Transverse colon (tissue), 4 donors: Measurements from ENCODE around the gene DUSP9. TPM values are rescaled to one million over a fixed set of nuclear protein-coding genes. Genes with fewer than 3 reads are reported as not detected.

Source experiments
- DNase-seq: peaks from one replicate; pipeline ENCODE4 v3.0.0-alpha.2; 2019
- H3K27ac ChIP-seq, 4 donors: fragments of 200-600 bp; sonication (generic); 2 replicates each; pipeline ENCODE4 v1.5.1; 2016 to 2018; ENCODE audit warnings: inconsistent platforms in 4 of 4
- H3K27me3 ChIP-seq: fragments of 200-600 bp; sonication (generic); 2 replicates; pipeline ENCODE4 v1.5.1; 2017; ENCODE audit warnings: inconsistent platforms
- H3K36me3 ChIP-seq, 4 donors: fragments of 200-600 bp; sonication (generic); 2 replicates each; pipeline ENCODE4 v1.5.1; 2017 to 2019; ENCODE audit warnings: inconsistent platforms in 4 of 4
- H3K4me1 ChIP-seq, 4 donors: fragments of 200-600 bp; sonication (generic); 2 replicates each; pipeline ENCODE4 v1.5.1; 2017 to 2020; ENCODE audit warnings: inconsistent platforms in 4 of 4
- H3K4me3 ChIP-seq, 4 donors: fragments of 200-600 bp; sonication (generic); 1 replicate in 1 of 4; 2 replicates in 3 of 4; pipeline versions ENCODE4 v1.5.1 to v1.6.1; 2017 to 2019; ENCODE audit warnings: inconsistent platforms in 4 of 4
- H3K9me3 ChIP-seq, 2 donors: fragments of 200-600 bp; sonication (generic); 2 replicates each; pipeline ENCODE4 v1.5.1; 2017 to 2019; ENCODE audit warnings: inconsistent platforms in 2 of 2
- CTCF ChIP-seq, 5 experiments: fragments of 200-600 bp in 3 of 5; fragments of 450-650 bp in 2 of 5; sonication (generic) in 3 of 5; IDR thresholded peaks; 1 replicate in 2 of 5; 2 replicates in 3 of 5; pipeline ENCODE4 v1.5.1; 2016 to 2017; ENCODE audit warnings: antibody characterized with exemption in 5 of 5, inconsistent platforms in 3 of 5, mild to moderate bottlenecking in 2 of 5, moderate library complexity in 1 of 5
- EP300 ChIP-seq: sonication (generic); formaldehyde crosslinking; IDR thresholded peaks from one replicate; pipeline ENCODE4 v1.6.1; 2017; ENCODE audit warnings: antibody characterized with exemption, low read depth
- POLR2A ChIP-seq: fragments of 450-650 bp; IDR thresholded peaks from one replicate; pipeline ENCODE4 v1.6.1; 2016; ENCODE audit warnings: antibody characterized with exemption, mild to moderate bottlenecking, moderate library complexity
- POLR2AphosphoS5 ChIP-seq, 3 donors: sonication (generic); formaldehyde crosslinking; IDR thresholded peaks; one replicate each; pipeline ENCODE4 v1.6.1; 2016; ENCODE audit warnings: antibody characterized with exemption in 3 of 3
- WGBS, 2 donors: methylation state at CpG; one replicate each; pipeline ENCODE4 v1.1.5; 2018; ENCODE audit warnings: low coverage in 1 of 2; 5-methylcytosine and 5-hydroxymethylcytosine counted together
- in situ Hi-C, 4 donors: fragments of 200-750 bp; cut with MboI; loops; one replicate each; pipeline versions ENCODE4 v1.15.0 to v1.15.1; 2017; ENCODE audit warnings: low sequenced_read_pairs in 3 of 4, low pct_ligation_motif_present in 1 of 4, low pct_unique_long_range_greater_than_20kb in 1 of 4
- intact Hi-C: fragments of 100-400 bp; cut with DNase I; formaldehyde crosslinking; loops from one replicate; pipeline ENCODE4 v1.15.1; 2023; ENCODE audit warnings: low total_unique reads
- total RNA-seq, 4 donors: library from RNA; depleted of rRNA; stranded (reverse); fragments of >200 nt; gene quantifications; one replicate each; pipeline ENCODE4 v1.1.0, GENCODE V29; 2016

DUSP9 gene
- total RNA-seq, 4 donors from 2014 or later, result not detected

GRCh38 chrX:153688071-153688470 lies 41.1 kb downstream of the DUSP9 start:
- Histone ChIP-seq H3K4me3 (no peak overlapping the region), H3K9me3 (no peaks in the 10 kb centered on the region), H3K4me1 (peaks cover 0 to 17% (median 10%) of the 10 kb centered on the region in 4 donors), H3K36me3 (no peaks in the 10 kb centered on the region), H3K27me3 (no peaks in the 10 kb centered on the region), H3K27ac (peak overlapping the region in 1 of 4 donors; percentile 79)
- 37% methylated on average over 43 of the region's 69 CpGs; no CpG with 5 or more reads in 1 of the 2 donors for WGBS, 2 donors
- intact Hi-C loops, result no loop called here
- no peak for DNase-seq
- TF ChIP-seq EP300, result no peak
- in situ Hi-C loops, result no loop called here

- in situ Hi-C loops, result no loop called here
- Histone ChIP-seq H3K27ac (peak overlapping the region; percentile 61 to 83 (median 71)), H3K27me3 (no peaks in the 10 kb centered on the region), H3K36me3 (no peaks in the 10 kb centered on the region), H3K9me3 (no peaks in the 10 kb centered on the region), H3K4me1 (peaks cover 0 to 17% (median 10%) of the 10 kb centered on the region in 4 donors), H3K4me3 (peak overlapping the region; percentile 24 to 57 (median 44))
- DNase-seq, result no peak
- 56% methylated on average over 18 of the region's 57 CpGs; no CpG with 5 or more reads in 1 of the 2 donors for WGBS, 2 donors
- TF ChIP-seq EP300 (no peak), POLR2A (no peak), CTCF (IDR thresholded peaks at IDR 0.05) (no peak), POLR2AphosphoS5 (IDR thresholded peaks at IDR 0.05) (no peak)
- intact Hi-C loops, result no loop called here
Observed at GRCh38 chrX:153688506-153688905, 41.5 kb downstream of the DUSP9 start.

GRCh38 chrX:153688911-153689590 lies 42.0 kb downstream of the DUSP9 start:
- WGBS, 2 donors, result 60% methylated on average over 15 of the region's 53 CpGs; no CpG with 5 or more reads in 1 of the 2 donors
- Histone ChIP-seq H3K36me3 (no peaks in the 10 kb centered on the region), H3K27me3 (no peaks in the 10 kb centered on the region), H3K9me3 (no peaks in the 10 kb centered on the region), H3K27ac (peak overlapping the region; percentile 61 to 83 (median 71)), H3K4me1 (peaks cover 0 to 17% (median 10%) of the 10 kb centered on the region in 4 donors), H3K4me3 (peak overlapping the region in 3 of 4 donors; percentile 41 to 57 (median 46))
- DNase-seq, result no peak
- TF ChIP-seq EP300 (no peak), CTCF (IDR thresholded peaks at IDR 0.05) (no peak), POLR2AphosphoS5 (IDR thresholded peaks at IDR 0.05) (no peak), POLR2A (no peak)
- intact Hi-C loops, result no loop called here
- in situ Hi-C loops, result no loop called here

- Histone ChIP-seq H3K27me3 (no peaks in the 10 kb centered on the region), H3K4me3 (peak overlapping the region in 3 of 4 donors; percentile 41 to 57 (median 46)), H3K4me1 (peaks cover 0 to 17% (median 10%) of the 10 kb centered on the region in 4 donors), H3K36me3 (no peaks in the 10 kb centered on the region), H3K27ac (peak overlapping the region in 3 of 4 donors; percentile 29 to 83 (median 69)), H3K9me3 (no peaks in the 10 kb centered on the region)
- peak; percentile 9 for TF ChIP-seq POLR2A
- no peak for TF ChIP-seq CTCF (IDR thresholded peaks at IDR 0.05)
- no peak for TF ChIP-seq POLR2AphosphoS5 (IDR thresholded peaks at IDR 0.05)
- no peak for TF ChIP-seq EP300
- in situ Hi-C loops (no loop called here), intact Hi-C loops (no loop called here)
- no peak for DNase-seq
- WGBS, 2 donors, result 90% methylated on average over 15 of the region's 19 CpGs; no CpG with 5 or more reads in 1 of the 2 donors
Observed at GRCh38 chrX:153689654-153690465, 42.9 kb downstream of the DUSP9 start.
